Gastrocnemius medialis (tissue), 4 donors: ENCODE measurements around the gene PCF11. TPM values are rescaled to one million over a fixed set of nuclear protein-coding genes. Genes with fewer than 3 reads are reported as not detected.

Experiments
- ATAC-seq, 2 donors: fragments of 150-250 bp; one replicate each; pipeline ENCODE4 v1.9.1; 2016
- DNase-seq, 2 donors: peaks; one replicate each; pipeline ENCODE4 v3.0.0-alpha.2; 2019
- H3K27ac ChIP-seq, 4 donors: fragments of 200-600 bp; sonication (generic); 1 replicate in 1 of 4; 2 replicates in 3 of 4; pipeline ENCODE4 v1.5.1; 2016 to 2018; ENCODE audit warnings: mild to moderate bottlenecking in 2 of 4, moderate library complexity in 1 of 4
- H3K27me3 ChIP-seq, 3 donors: fragments of 200-600 bp; sonication (generic) in 2 of 3; 1 replicate in 1 of 3; 2 replicates in 2 of 3; pipeline versions ENCODE4 v1.5.1 to v1.6.0; 2016 to 2019; ENCODE audit warnings: mild to moderate bottlenecking in 1 of 3, moderate library complexity in 1 of 3
- H3K36me3 ChIP-seq, 2 donors: fragments of 200-600 bp; sonication (generic) in 1 of 2; one replicate each; pipeline ENCODE4 v1.5.1; 2017 to 2018
- H3K4me1 ChIP-seq, 2 donors: fragments of 200-600 bp; sonication (generic) in 1 of 2; one replicate each; pipeline ENCODE4 v1.5.1; 2016 to 2017; ENCODE audit warnings: mild to moderate bottlenecking in 2 of 2
- H3K4me3 ChIP-seq, 4 donors: fragments of 200-600 bp; sonication (generic) in 3 of 4; 1 replicate in 1 of 4; 2 replicates in 3 of 4; pipeline ENCODE4 v1.5.1; 2016 to 2019; ENCODE audit warnings: mild to moderate bottlenecking in 2 of 4
- H3K9me3 ChIP-seq, 3 donors: fragments of 200-600 bp; sonication (generic) in 2 of 3; 1 replicate in 1 of 3; 2 replicates in 2 of 3; pipeline ENCODE4 v1.5.1; 2016 to 2019
- POLR2A ChIP-seq, 2 donors: fragments of 450-650 bp; IDR thresholded peaks; one replicate each; pipeline ENCODE4 v1.6.1; 2017; ENCODE audit warnings: antibody characterized with exemption in 2 of 2, mild to moderate bottlenecking in 2 of 2, moderate library complexity in 2 of 2
- in situ Hi-C, 4 donors: fragments of 200-750 bp; cut with MboI; loops; one replicate each; pipeline versions ENCODE4 v1.15.0 to v1.8.0; 2017; ENCODE audit warnings: low sequenced_read_pairs in 4 of 4
- intact Hi-C: fragments of 100-400 bp; cut with DNase I; formaldehyde crosslinking; loops from one replicate; pipeline ENCODE4 v1.15.1; 2023; ENCODE audit warnings: low total_unique reads
- total RNA-seq, 4 donors: library from RNA; depleted of rRNA; stranded (reverse); fragments of >200 nt; gene quantifications; one replicate each; pipeline versions ENCODE4 v1.1.0 to v1.2.3, GENCODE V29; 2016
- TF ChIP-seq, protein P1 (sequence below), 5 experiments: fragments of 450-650 bp in 3 of 5; fragments of 200-600 bp in 2 of 5; sonication (generic) in 2 of 5; IDR thresholded peaks in 4 of 5; conservative IDR thresholded peaks in 1 of 5; 1 replicate in 4 of 5; 2 replicates in 1 of 5; pipeline ENCODE4 v1.5.1; 2016 to 2019; ENCODE audit warnings: antibody characterized with exemption in 5 of 5, mild to moderate bottlenecking in 3 of 5, moderate library complexity in 3 of 5

The PCF11 gene, protein sequence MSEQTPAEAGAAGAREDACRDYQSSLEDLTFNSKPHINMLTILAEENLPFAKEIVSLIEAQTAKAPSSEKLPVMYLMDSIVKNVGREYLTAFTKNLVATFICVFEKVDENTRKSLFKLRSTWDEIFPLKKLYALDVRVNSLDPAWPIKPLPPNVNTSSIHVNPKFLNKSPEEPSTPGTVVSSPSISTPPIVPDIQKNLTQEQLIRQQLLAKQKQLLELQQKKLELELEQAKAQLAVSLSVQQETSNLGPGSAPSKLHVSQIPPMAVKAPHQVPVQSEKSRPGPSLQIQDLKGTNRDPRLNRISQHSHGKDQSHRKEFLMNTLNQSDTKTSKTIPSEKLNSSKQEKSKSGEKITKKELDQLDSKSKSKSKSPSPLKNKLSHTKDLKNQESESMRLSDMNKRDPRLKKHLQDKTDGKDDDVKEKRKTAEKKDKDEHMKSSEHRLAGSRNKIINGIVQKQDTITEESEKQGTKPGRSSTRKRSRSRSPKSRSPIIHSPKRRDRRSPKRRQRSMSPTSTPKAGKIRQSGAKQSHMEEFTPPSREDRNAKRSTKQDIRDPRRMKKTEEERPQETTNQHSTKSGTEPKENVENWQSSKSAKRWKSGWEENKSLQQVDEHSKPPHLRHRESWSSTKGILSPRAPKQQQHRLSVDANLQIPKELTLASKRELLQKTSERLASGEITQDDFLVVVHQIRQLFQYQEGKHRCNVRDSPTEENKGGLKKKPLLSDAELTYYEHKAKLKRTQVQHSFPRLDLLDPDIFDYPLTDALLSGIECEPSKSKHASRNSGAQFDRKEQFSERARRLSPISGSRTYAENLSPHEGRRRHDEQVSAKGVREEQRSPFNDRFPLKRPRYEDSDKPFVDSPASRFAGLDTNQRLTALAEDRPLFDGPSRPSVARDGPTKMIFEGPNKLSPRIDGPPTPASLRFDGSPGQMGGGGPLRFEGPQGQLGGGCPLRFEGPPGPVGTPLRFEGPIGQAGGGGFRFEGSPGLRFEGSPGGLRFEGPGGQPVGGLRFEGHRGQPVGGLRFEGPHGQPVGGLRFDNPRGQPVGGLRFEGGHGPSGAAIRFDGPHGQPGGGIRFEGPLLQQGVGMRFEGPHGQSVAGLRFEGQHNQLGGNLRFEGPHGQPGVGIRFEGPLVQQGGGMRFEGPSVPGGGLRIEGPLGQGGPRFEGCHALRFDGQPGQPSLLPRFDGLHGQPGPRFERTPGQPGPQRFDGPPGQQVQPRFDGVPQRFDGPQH (N-terminal part only)
- total RNA-seq, result 100 to 1,000 TPM in 1 of 4 donors, 10 to 100 TPM in 3; 25.3 to 103 (median 47.5) TPM

DNA sequence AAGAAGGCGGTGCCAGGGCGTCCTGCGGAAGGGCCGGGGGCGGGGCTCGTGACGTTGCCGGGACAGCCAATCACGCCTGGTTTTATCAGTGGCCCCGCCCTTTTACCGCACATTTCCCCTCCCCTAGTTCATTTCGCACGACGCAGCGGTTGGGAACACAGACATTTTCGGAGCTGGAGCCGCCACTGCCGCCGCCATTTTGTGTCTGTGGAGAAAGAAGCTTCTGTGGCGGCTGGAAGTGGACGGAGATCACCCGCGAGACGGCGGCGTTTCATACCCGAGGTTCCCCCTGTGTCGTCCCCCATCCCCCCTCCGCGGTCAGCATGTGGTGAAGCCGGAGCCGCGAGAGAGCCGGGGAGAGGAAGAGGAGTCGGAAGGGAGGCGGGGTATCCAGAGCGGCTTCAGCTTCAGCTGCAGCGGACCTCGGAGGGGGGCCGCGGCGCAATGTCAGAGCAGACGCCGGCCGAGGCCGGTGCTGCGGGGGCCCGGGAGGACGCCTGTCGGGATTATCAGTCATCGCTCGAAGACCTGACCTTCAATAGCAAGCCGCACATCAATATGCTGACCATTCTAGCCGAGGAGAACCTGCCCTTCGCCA, at the start of gene PCF11:
TSS of gene PCF11 (plus strand) at position 136 of the 598 bp plus-strand sequence. CDS start at position 445, 309 bp downstream.
- peaks cover 27 to 28% of the 10 kb centered on the region in 2 donors for H3K4me1 ChIP-seq
- no peaks in the 10 kb centered on the region for H3K27me3 ChIP-seq
- H3K9me3 ChIP-seq, result no peaks in the 10 kb centered on the region
- H3K36me3 ChIP-seq, result no peaks in the 10 kb centered on the region
- ATAC-seq, result peak; percentile 25
- peak within 1 kb of the TSS; percentile 98 to 100 (median 100) for H3K27ac ChIP-seq
- H3K4me3 ChIP-seq, result peak within 1 kb of the TSS; percentile 92 to 100 (median 97)
- in situ Hi-C loops, result loop anchor here in 2 of 4 donors (5.0 to 25.0 kb wide), 3 partner anchors 35 to 95 kb away; partner anchors contain the start of genes RAB30 (in 2 of the 2) and ANKRD42 (in 1 of the 2)
- intact Hi-C loops, result loop anchor here (1.0 to 10.0 kb wide), 7 partner anchors 36 to 256 kb away; partner anchors contain the start of genes ANKRD42, CCDC90B and DDIAS
- no peak for DNase-seq
- TF ChIP-seq POLR2A (IDR thresholded peaks at IDR 0.05), result peak; percentile 98 to 100
- TF ChIP-seq, protein P1, sequence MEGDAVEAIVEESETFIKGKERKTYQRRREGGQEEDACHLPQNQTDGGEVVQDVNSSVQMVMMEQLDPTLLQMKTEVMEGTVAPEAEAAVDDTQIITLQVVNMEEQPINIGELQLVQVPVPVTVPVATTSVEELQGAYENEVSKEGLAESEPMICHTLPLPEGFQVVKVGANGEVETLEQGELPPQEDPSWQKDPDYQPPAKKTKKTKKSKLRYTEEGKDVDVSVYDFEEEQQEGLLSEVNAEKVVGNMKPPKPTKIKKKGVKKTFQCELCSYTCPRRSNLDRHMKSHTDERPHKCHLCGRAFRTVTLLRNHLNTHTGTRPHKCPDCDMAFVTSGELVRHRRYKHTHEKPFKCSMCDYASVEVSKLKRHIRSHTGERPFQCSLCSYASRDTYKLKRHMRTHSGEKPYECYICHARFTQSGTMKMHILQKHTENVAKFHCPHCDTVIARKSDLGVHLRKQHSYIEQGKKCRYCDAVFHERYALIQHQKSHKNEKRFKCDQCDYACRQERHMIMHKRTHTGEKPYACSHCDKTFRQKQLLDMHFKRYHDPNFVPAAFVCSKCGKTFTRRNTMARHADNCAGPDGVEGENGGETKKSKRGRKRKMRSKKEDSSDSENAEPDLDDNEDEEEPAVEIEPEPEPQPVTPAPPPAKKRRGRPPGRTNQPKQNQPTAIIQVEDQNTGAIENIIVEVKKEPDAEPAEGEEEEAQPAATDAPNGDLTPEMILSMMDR (IDR thresholded peaks at IDR 0.05 in 4 of 5, conservative IDR thresholded peaks at IDR 0.05 in 1 of 5), result no peak

DNA sequence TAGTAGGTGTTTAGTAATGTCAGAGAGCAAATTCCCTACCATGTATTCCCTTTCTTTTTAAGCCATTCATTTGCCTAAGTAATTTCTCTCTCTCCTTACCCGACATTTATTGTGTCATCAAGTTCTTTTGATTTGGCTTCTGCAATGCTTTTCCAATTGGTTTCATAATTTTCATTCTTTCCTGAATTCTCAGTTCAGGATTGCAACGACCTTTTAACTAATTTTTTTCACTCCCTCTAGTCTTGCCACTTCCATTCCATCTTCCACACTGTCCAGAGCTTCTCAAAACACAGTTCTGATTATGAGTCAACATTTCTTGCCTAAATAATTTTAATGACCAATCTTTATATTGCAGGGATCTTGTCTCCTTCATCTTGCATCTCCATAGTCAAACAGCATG, 44.0 kb upstream of the PCF11 start:
- intact Hi-C loops, result no loop called here
- no peaks in the 10 kb centered on the region for H3K9me3 ChIP-seq
- H3K27ac ChIP-seq, result no peak overlapping the region
- no peak for ATAC-seq
- no peaks in the 10 kb centered on the region for H3K36me3 ChIP-seq
- in situ Hi-C loops, result no loop called here
- peaks cover 0 to 3% of the 10 kb centered on the region in 2 donors for H3K4me1 ChIP-seq
- no peak overlapping the region for H3K4me3 ChIP-seq
- DNase-seq, result no peak
- no peaks in the 10 kb centered on the region for H3K27me3 ChIP-seq
- TF ChIP-seq, protein P1 (IDR thresholded peaks at IDR 0.05 in 4 of 5, conservative IDR thresholded peaks at IDR 0.05 in 1 of 5), result no peak
- no peak for TF ChIP-seq POLR2A (IDR thresholded peaks at IDR 0.05)

DNA sequence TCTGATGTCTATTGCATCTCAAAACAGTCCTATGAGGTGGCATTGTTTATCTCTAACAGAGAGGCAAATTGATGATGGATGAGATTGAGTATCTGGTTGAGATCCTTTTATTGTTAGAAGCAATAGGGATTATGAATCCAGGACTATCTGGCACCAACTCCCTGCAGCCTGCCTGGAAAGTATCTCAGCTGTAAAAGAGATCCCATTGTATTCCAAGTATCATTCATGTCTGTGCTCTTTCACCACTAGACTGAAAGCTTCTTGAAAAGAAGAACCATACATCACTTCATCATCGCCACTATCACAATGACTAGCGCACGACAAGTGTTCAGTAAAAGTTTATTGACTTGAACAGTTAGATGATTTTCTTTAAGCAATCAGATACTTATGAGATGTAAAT, 41.9 kb upstream of the PCF11 start:
- in situ Hi-C loops, result no loop called here
- no peak for ATAC-seq
- Histone ChIP-seq H3K36me3 (no peaks in the 10 kb centered on the region), H3K9me3 (no peaks in the 10 kb centered on the region), H3K4me3 (no peak overlapping the region), H3K27ac (no peak overlapping the region), H3K4me1 (peaks cover 0 to 3% of the 10 kb centered on the region in 2 donors), H3K27me3 (no peaks in the 10 kb centered on the region)
- intact Hi-C loops, result no loop called here
- no peak for TF ChIP-seq POLR2A (IDR thresholded peaks at IDR 0.05)
- TF ChIP-seq, protein P1 (IDR thresholded peaks at IDR 0.05 in 4 of 5, conservative IDR thresholded peaks at IDR 0.05 in 1 of 5), result no peak
- no peak for DNase-seq

- ATAC-seq (no peak), DNase-seq (no peak)
- TF ChIP-seq, protein P1 (IDR thresholded peaks at IDR 0.05 in 4 of 5, conservative IDR thresholded peaks at IDR 0.05 in 1 of 5), result no peak
- TF ChIP-seq POLR2A (IDR thresholded peaks at IDR 0.05), result no peak
- H3K4me3 ChIP-seq, result no peak overlapping the region
- in situ Hi-C loops (no loop called here), intact Hi-C loops (no loop called here)
- H3K27ac ChIP-seq, result no peak overlapping the region
- no peaks in the 10 kb centered on the region for H3K9me3 ChIP-seq
- no peaks in the 10 kb centered on the region for H3K27me3 ChIP-seq
- no peaks in the 10 kb centered on the region for H3K36me3 ChIP-seq
- peaks cover 0 to 3% of the 10 kb centered on the region in 2 donors for H3K4me1 ChIP-seq
Observed at GRCh38 chr11:83115551-83115950, 41.4 kb upstream of the PCF11 start.
